Heart left ventricle (tissue), 13 donors: ENCODE measurements around the gene ZNF280B.

Experiments
- POLR2A ChIP-seq, 2 donors: fragments of 450-650 bp; IDR thresholded peaks; one replicate each; pipeline ENCODE4 v1.6.1; 2017; ENCODE audit warnings: antibody characterized with exemption in 2 of 2, mild to moderate bottlenecking in 2 of 2, moderate library complexity in 2 of 2
- TF ChIP-seq, protein P1 (sequence below), 12 donors: fragments of 200-600 bp; sonication (generic) in 4 of 12; IDR thresholded peaks; one replicate each; pipeline versions ENCODE4 v1.5.0 to v1.8.0; 2018 to 2022; ENCODE audit warnings: antibody characterized with exemption in 12 of 12, mild to moderate bottlenecking in 5 of 12
- donor health status: ischemic (EF 13 %, LVEDD 7.1; RV severe dilation, severe dysfunction).
- donor health status: DM: no; HTN: yes; CAD: no.
- donor health status: DM: no; HTN: no; CAD: no.
- donor health status: ischemic (EF 25% LVEDD 6.9; RV normal size, moderate dysfunction).
- donor health status: ischemic (EF 25% LVEDD 5.7; RV mildly dilated, moderate dysfunction).
- donor health status: ischemic (EF 35%, LVEDD 5.7; RV mildly dilated, moderate dysfunction).
- donor health status: nonischemic (EF 11% LVEDD 7.7; RV severe dilation, severe dysfunction).
- donor health status: DM: yes; HTN: yes; CAD: no.
- donor health status: PGD.
- donor health status: ischemic (EF 29% LVEDD 5.4; RV normal size, mild dysfunction).
- donor health status: nonischemic (EF 23%, LVEDD 6.1; RV moderate dilation, normal function).

DNA sequence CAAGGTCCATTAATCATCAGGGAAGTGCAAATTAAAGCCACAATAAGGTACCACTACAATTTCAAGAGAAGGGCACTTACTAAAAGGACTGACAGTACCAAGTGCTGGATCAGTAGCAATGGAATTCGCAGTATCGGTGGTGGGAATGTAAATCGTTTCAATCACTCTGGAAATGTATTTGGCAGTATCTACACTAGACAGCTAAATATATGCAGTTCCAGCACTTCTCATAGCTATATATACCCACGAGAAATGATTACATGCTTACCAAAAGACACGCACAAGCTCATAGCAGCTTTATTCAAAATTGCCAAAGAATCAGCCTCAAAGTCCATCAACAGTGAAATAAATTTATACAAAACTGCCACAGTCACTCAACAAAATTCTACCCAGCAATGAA lies 4.4 kb upstream of the ZNF280B start:
- TF ChIP-seq, protein P1, sequence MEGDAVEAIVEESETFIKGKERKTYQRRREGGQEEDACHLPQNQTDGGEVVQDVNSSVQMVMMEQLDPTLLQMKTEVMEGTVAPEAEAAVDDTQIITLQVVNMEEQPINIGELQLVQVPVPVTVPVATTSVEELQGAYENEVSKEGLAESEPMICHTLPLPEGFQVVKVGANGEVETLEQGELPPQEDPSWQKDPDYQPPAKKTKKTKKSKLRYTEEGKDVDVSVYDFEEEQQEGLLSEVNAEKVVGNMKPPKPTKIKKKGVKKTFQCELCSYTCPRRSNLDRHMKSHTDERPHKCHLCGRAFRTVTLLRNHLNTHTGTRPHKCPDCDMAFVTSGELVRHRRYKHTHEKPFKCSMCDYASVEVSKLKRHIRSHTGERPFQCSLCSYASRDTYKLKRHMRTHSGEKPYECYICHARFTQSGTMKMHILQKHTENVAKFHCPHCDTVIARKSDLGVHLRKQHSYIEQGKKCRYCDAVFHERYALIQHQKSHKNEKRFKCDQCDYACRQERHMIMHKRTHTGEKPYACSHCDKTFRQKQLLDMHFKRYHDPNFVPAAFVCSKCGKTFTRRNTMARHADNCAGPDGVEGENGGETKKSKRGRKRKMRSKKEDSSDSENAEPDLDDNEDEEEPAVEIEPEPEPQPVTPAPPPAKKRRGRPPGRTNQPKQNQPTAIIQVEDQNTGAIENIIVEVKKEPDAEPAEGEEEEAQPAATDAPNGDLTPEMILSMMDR (IDR thresholded peaks at IDR 0.05), result no peak
- no peak for TF ChIP-seq POLR2A (IDR thresholded peaks at IDR 0.05)
